ENCODE measurements around the gene TDRD12.

Gene TDRD12

DNA sequence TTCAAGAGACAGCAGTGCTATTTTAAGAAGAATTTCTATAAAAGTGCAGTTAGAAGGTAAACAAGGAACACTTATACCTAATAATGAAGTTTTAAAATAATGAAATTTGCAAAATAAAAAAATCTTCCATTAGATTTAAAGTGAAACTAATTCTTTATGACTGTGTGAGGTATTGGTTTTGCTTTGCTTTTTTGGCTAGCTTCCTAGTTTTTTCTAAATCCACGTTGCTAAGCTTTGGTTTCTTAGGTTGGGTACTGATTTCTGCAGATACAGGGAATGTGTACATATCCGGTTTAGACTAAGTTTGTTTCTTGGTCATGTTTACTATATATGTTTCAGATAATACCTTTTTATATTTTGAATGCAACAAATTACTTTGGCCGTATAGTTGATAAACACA is 90.2 kb downstream of the TDRD12 start:
- Histone ChIP-seq H3K9me3 (ENCODE audit: severe bottlenecking) (no peaks in the 10 kb centered on the region), H3K27ac (no peak overlapping the region), H3K36me3 (no peaks in the 10 kb centered on the region), H3K27me3 (ENCODE audit: insufficient read depth, low read depth, severe bottlenecking) (no peaks in the 10 kb centered on the region), H3K4me3 (ENCODE audit: low read depth, low read length) (no peak overlapping the region)
- DNase-seq, result no peak
- TF ChIP-seq, protein P1, sequence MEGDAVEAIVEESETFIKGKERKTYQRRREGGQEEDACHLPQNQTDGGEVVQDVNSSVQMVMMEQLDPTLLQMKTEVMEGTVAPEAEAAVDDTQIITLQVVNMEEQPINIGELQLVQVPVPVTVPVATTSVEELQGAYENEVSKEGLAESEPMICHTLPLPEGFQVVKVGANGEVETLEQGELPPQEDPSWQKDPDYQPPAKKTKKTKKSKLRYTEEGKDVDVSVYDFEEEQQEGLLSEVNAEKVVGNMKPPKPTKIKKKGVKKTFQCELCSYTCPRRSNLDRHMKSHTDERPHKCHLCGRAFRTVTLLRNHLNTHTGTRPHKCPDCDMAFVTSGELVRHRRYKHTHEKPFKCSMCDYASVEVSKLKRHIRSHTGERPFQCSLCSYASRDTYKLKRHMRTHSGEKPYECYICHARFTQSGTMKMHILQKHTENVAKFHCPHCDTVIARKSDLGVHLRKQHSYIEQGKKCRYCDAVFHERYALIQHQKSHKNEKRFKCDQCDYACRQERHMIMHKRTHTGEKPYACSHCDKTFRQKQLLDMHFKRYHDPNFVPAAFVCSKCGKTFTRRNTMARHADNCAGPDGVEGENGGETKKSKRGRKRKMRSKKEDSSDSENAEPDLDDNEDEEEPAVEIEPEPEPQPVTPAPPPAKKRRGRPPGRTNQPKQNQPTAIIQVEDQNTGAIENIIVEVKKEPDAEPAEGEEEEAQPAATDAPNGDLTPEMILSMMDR (IDR thresholded peaks at IDR 0.05; ENCODE audit: low read depth, low read length), result no peak

DNA sequence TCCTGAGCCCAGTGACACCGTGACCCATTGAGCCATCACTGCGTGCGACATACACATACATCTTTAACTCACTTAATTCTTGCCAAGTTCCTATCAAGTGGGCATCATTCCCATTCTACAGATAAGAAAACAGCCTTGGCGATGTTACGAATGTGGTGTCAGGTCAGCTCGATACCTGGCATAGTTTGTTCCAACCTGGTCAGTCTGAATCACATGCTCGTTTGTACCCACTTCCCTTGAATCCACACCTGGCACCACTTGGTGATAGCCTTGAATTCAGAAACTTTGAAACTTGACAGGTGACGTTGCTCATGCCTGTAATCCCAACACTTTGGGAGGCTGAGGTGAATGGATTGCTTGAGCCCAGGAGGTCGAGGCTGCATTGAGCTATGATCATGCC is 90.9 kb downstream of the TDRD12 start:
- TF ChIP-seq, protein P1 (IDR thresholded peaks at IDR 0.05; ENCODE audit: low read depth, low read length), result no peak
- Histone ChIP-seq H3K27me3 (ENCODE audit: insufficient read depth, low read depth, severe bottlenecking) (no peaks in the 10 kb centered on the region), H3K9me3 (ENCODE audit: severe bottlenecking) (no peaks in the 10 kb centered on the region), H3K4me3 (ENCODE audit: low read depth, low read length) (no peak overlapping the region), H3K36me3 (no peaks in the 10 kb centered on the region), H3K27ac (no peak overlapping the region)
- no peak for DNase-seq

DNA sequence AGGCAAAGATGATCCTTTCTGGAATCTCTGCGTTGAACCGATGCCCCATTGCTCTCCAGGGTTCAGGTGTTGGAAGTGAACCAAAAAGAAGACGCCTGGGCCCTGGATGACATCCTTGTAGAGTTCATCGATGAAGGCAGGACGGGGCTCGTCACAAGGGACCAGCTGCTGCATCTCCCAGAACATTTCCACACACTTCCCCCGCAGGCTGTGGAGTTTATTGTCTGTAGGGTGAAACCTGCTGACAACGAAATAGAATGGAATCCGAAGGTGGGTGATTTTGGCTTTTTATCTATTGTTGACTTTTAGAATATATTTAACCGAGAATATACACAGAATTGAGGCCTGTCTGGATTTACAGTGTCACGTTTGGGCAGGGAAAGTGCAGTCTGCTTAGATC is 91.6 kb downstream of the TDRD12 start:
- Histone ChIP-seq H3K9me3 (ENCODE audit: severe bottlenecking) (no peaks in the 10 kb centered on the region), H3K36me3 (no peaks in the 10 kb centered on the region), H3K27ac (no peak overlapping the region), H3K4me3 (ENCODE audit: low read depth, low read length) (no peak overlapping the region), H3K27me3 (ENCODE audit: insufficient read depth, low read depth, severe bottlenecking) (no peaks in the 10 kb centered on the region)
- TF ChIP-seq, protein P1 (IDR thresholded peaks at IDR 0.05; ENCODE audit: low read depth, low read length), result no peak
- no peak for DNase-seq

DNA sequence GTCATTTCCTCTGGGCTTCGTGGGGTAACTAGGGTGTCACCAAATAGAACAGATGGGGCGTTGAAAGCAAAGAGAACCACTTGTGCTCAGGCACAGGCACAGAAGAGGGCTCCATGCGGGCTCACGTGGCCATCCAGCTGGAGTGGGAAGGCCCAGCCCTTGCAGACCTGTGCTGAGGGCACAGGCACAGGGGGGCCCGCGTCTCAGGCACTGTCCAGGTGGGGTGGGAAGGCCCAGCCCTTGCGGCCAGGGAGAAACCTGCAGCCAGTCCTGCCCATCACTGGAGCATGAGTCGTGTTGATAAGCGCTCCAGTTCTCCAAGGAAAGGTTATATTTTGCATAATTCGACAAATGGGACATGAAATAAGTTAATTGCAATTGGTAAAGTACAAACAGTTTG is 92.5 kb downstream of the TDRD12 start:
- H3K27ac ChIP-seq, result no peak overlapping the region
- no peaks in the 10 kb centered on the region for H3K27me3 ChIP-seq (ENCODE audit: insufficient read depth, low read depth, severe bottlenecking)
- no peak for DNase-seq
- H3K36me3 ChIP-seq, result no peaks in the 10 kb centered on the region
- H3K9me3 ChIP-seq (ENCODE audit: severe bottlenecking), result no peaks in the 10 kb centered on the region
- H3K4me3 ChIP-seq (ENCODE audit: low read depth, low read length), result no peak overlapping the region
- TF ChIP-seq, protein P1 (IDR thresholded peaks at IDR 0.05; ENCODE audit: low read depth, low read length), result no peak

DNA sequence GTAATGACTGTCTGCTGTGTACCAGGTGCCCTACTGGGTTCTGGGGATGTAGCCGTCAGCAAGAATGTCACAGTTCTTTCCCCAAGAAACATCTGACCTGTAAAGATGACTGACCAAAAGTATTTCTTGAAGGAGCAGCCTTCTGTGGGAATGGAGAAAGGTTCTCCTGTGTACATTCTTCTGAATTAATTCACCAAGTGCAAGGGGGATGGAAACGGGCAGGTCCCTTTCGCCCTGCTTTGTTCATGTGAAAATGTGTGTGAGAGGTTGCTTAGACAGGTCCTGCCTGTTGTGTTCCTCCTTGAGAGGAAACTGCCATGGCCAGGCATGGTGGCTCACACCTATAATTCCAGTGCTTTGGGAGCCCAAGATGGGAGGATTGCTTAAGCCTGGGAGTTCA is 93.0 kb downstream of the TDRD12 start:
- H3K36me3 ChIP-seq, result no peaks in the 10 kb centered on the region
- TF ChIP-seq, protein P1 (IDR thresholded peaks at IDR 0.05; ENCODE audit: low read depth, low read length), result no peak
- H3K27ac ChIP-seq, result no peak overlapping the region
- no peaks in the 10 kb centered on the region for H3K27me3 ChIP-seq (ENCODE audit: insufficient read depth, low read depth, severe bottlenecking)
- DNase-seq, result no peak
- H3K9me3 ChIP-seq (ENCODE audit: severe bottlenecking), result no peaks in the 10 kb centered on the region
- no peak overlapping the region for H3K4me3 ChIP-seq (ENCODE audit: low read depth, low read length)

DNA sequence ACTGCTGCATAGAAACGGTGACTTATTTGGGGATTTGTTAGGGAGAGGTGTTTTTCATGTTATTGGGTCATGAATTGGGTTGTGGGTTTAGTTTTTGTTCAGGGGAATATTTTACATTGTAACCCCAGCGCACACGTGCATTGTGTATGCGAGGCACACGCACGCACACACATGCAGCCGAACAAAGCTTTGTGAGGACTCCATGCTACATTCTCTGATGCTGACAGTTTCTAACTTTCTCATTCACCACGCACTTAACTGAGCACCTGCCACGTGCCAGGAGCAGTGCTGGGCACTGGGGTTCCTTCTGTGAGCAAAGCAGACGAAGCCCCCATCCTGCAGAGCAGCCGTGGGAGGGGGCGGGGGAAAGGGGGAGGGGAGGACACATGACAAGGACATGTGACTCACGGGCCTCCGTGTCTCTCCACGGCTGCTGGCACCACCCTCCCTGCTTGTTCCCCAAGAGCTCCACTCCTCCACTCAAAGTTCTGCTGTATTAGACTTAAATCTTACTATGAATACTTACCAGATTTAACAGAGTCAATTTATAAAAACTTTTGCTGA is 94.4 kb downstream of the TDRD12 start:
- Histone ChIP-seq H3K27me3 (ENCODE audit: insufficient read depth, low read depth, severe bottlenecking) (no peaks in the 10 kb centered on the region), H3K27ac (no peak overlapping the region), H3K9me3 (ENCODE audit: severe bottlenecking) (no peaks in the 10 kb centered on the region), H3K4me3 (ENCODE audit: low read depth, low read length) (no peak overlapping the region), H3K36me3 (no peaks in the 10 kb centered on the region)
- TF ChIP-seq, protein P1 (IDR thresholded peaks at IDR 0.05; ENCODE audit: low read depth, low read length), result no peak
- DNase-seq, result no peak

Data from WERI-Rb-1 (cell line).